Ishikawa (cell line): ENCODE measurements around the gene ERBB4.

Experiments
- CEBPB ChIP-seq: IDR thresholded peaks from 2 replicates; pipeline ENCODE4 v1.6.1; 2012
- CREB1 ChIP-seq: IDR thresholded peaks from 2 replicates; pipeline ENCODE4 v1.6.1; 2012; ENCODE audit warnings: low read depth
- EP300 ChIP-seq: IDR thresholded peaks from 2 replicates; pipeline ENCODE4 v1.6.1; 2012; ENCODE audit warnings: borderline replicate concordance
- NFIC ChIP-seq: IDR thresholded peaks from 2 replicates; pipeline ENCODE4 v1.6.1; 2012
- RAD21 ChIP-seq: IDR thresholded peaks from 2 replicates; pipeline ENCODE4 v1.6.1; 2012; ENCODE audit warnings: low read depth
- REST ChIP-seq: IDR thresholded peaks from 2 replicates; pipeline ENCODE4 v1.6.1; 2012; ENCODE audit warnings: low read depth, mild to moderate bottlenecking
- TAF1 ChIP-seq: IDR thresholded peaks from 2 replicates; pipeline ENCODE4 v1.6.1; 2012; ENCODE audit warnings: low read depth, mild to moderate bottlenecking
- TCF12 ChIP-seq: IDR thresholded peaks from 2 replicates; pipeline ENCODE4 v1.6.1; 2012; ENCODE audit warnings: low read depth
- TEAD4 ChIP-seq: IDR thresholded peaks from 2 replicates; pipeline ENCODE4 v1.6.1; 2012
- YY1 ChIP-seq: IDR thresholded peaks from 2 replicates; pipeline ENCODE4 v1.6.1; 2012; ENCODE audit warnings: low read depth
- ZBTB7A ChIP-seq: IDR thresholded peaks from 2 replicates; pipeline ENCODE4 v1.6.1; 2012; ENCODE audit warnings: low read depth
- TF ChIP-seq, protein P1 (sequence below): IDR thresholded peaks from 2 replicates; pipeline ENCODE4 v1.6.1; 2012
- TF ChIP-seq, protein P2 (sequence below): IDR thresholded peaks from 2 replicates; pipeline ENCODE4 v1.6.1; 2012

DNA sequence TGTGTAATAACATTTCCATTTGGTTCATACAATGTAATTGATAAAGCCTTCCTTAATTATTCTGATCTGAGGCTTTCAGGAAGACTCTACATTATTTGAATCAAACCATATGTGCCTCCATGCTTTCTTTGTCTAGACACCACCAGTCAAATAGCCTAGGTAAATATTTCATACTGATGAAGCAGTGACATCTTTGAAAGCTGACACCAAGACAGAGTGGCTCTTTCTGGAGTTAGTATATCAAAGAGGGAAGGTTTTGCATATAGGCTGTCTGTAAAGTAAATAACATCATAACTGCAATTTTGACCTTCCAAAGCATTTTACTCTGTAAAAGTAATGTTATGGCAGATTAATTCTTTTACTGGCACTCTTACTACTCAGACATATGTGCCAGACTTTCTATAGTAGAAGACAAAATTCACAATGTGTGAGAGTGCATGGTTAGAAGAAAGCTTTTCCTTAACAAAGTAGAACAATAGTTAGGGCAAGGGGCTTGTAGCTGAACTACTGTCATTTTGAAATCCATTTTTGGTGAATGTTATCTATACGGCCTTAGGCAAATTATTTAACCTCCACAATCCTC, 177.3 kb downstream of the ERBB4 start:
- TF ChIP-seq NFIC (no peak), REST (no peak), EP300 (no peak), TCF12 (no peak), CEBPB (no peak), RAD21 (no peak), TAF1 (no peak), YY1 (no peak), TEAD4 (no peak), ZBTB7A (no peak), CREB1 (no peak)
- TF ChIP-seq, protein P1, sequence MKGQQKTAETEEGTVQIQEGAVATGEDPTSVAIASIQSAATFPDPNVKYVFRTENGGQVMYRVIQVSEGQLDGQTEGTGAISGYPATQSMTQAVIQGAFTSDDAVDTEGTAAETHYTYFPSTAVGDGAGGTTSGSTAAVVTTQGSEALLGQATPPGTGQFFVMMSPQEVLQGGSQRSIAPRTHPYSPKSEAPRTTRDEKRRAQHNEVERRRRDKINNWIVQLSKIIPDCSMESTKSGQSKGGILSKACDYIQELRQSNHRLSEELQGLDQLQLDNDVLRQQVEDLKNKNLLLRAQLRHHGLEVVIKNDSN: no peak
- TF ChIP-seq, protein P2, sequence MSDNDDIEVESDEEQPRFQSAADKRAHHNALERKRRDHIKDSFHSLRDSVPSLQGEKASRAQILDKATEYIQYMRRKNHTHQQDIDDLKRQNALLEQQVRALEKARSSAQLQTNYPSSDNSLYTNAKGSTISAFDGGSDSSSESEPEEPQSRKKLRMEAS: no peak
